HUES64 (cell line): Measurements from ENCODE around the gene ACSL6.

ENCODE experiments used
- H3K27ac ChIP-seq: 2 replicates; pipeline ENCODE4 v1.7.0; 2013; ENCODE audit warnings: low read depth, low read length, inconsistent platforms
- H3K27me3 ChIP-seq: 2 replicates; pipeline ENCODE4 v1.6.1; 2013; ENCODE audit warnings: mild to moderate bottlenecking, low read length; ENCODE audit not compliant: insufficient read depth
- H3K36me3 ChIP-seq: 2 replicates; pipeline ENCODE4 v1.6.1; 2013; ENCODE audit warnings: mild to moderate bottlenecking, low read length; ENCODE audit not compliant: insufficient read depth
- H3K4me1 ChIP-seq: 2 replicates; pipeline ENCODE4 v1.6.1; 2013; ENCODE audit warnings: mild to moderate bottlenecking, low read length, moderate library complexity; ENCODE audit not compliant: insufficient read depth
- H3K4me3 ChIP-seq: 2 replicates; pipeline ENCODE4 v1.5.1; 2013; ENCODE audit warnings: mild to moderate bottlenecking, low read length, moderate library complexity
- H3K9ac ChIP-seq: 2 replicates; pipeline ENCODE4 v1.6.1; 2013; ENCODE audit warnings: mild to moderate bottlenecking, low read depth, low read length
- H3K9me3 ChIP-seq: 2 replicates; pipeline ENCODE4 v1.6.1; 2013; ENCODE audit warnings: low read depth, low read length; ENCODE audit not compliant: insufficient read depth
- WGBS: fragments of 150-250, 120-280 bp; methylation state at CpG from one replicate; pipeline ENCODE4 v1.1.7; 2013; ENCODE audit warnings: missing lambda C conversion rate; 5-methylcytosine and 5-hydroxymethylcytosine counted together

Gene ACSL6

DNA sequence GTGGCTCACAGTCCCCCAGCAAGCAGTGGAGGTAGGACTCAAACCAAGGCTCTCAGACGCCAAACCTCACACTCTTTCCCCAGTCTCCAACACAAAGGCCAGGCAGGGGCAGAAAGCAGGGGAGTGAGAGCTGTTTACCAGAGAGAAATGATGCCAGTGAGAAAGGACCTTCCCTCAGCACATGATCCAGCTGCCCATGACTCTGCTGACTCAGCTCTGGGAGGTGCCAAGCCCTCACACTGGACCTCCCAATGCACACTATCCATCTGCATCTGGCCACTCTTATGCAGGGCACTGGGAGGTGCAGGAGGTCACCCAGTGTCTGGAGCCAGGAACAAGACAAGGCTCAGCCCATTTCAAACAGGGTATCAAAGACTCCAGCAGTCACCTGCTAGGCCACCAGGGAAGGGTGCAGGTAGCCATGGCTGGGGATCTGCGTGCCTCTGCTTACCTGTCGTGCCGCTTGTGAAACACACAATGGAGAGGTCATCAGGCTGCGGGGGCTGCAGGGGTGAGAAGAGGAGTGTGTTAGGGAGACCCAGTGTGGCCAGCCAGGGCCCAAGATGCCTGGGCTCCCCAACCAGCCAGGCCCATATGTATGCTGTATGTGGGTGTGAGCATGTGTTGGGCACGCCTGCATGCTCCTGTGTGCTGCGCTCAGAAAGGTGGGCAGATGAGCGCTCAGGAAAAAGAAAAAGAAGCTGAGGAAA lies 26.3 kb downstream of the ACSL6 start:
- no peaks in the 10 kb centered on the region for H3K36me3 ChIP-seq
- no peak overlapping the region for H3K9ac ChIP-seq
- WGBS, result 97% methylated on average over 7 of the region's 8 CpGs
- no peak overlapping the region for H3K4me3 ChIP-seq
- no peak overlapping the region for H3K27ac ChIP-seq
- no peaks in the 10 kb centered on the region for H3K4me1 ChIP-seq
- H3K9me3 ChIP-seq, result no peaks in the 10 kb centered on the region
- no peaks in the 10 kb centered on the region for H3K27me3 ChIP-seq

- H3K4me1 ChIP-seq, result no peaks in the 10 kb centered on the region
- no peaks in the 10 kb centered on the region for H3K9me3 ChIP-seq
- H3K27ac ChIP-seq, result no peak overlapping the region
- H3K4me3 ChIP-seq, result no peak overlapping the region
- WGBS, result 97% methylated on average over 2 of the region's 2 CpGs
- no peak overlapping the region for H3K9ac ChIP-seq
- no peaks in the 10 kb centered on the region for H3K36me3 ChIP-seq
- no peaks in the 10 kb centered on the region for H3K27me3 ChIP-seq
Measured at GRCh38 chr5:131983244-131983771, 28.1 kb downstream of the ACSL6 start.

DNA sequence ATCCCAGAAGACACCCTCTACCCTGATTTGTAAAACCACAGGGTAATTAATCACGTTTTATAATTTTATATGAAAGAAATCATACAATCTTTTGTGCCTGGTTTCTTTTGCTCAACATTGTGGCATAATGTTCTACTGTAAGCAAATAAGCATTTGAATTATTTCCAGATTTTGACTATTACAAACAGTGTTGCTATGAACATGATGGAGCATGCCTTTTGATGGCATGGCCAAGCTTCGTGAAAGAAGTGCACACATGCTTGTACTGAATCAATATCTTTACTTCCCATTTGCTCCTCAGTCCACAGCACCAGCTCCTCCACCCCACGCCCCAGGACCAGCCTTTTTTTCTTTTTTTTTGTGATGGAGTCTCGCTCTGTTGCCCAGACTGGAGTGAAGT lies 29.9 kb downstream of the ACSL6 start:
- no peaks in the 10 kb centered on the region for H3K36me3 ChIP-seq
- no peak overlapping the region for H3K27ac ChIP-seq
- H3K4me1 ChIP-seq, result no peaks in the 10 kb centered on the region
- H3K9ac ChIP-seq, result no peak overlapping the region
- 93% methylated on average over 3 of the region's 4 CpGs for WGBS
- H3K9me3 ChIP-seq, result no peaks in the 10 kb centered on the region
- no peaks in the 10 kb centered on the region for H3K27me3 ChIP-seq
- no peak overlapping the region for H3K4me3 ChIP-seq

- 90% methylated on average over 4 of the region's 4 CpGs for WGBS
- Histone ChIP-seq H3K4me3 (no peak overlapping the region), H3K4me1 (0 out of 2 replicates have a peak, but pooled peaks cover 2% of the 10 kb centered on the region), H3K9me3 (no peaks in the 10 kb centered on the region), H3K36me3 (no peaks in the 10 kb centered on the region), H3K9ac (no peak overlapping the region), H3K27me3 (no peaks in the 10 kb centered on the region), H3K27ac (no peak overlapping the region)
Measured at GRCh38 chr5:131980696-131981095, 30.8 kb downstream of the ACSL6 start.

- H3K9me3 ChIP-seq, result no peaks in the 10 kb centered on the region
- H3K9ac ChIP-seq, result no peak overlapping the region
- H3K27me3 ChIP-seq, result no peaks in the 10 kb centered on the region
- no peak overlapping the region for H3K4me3 ChIP-seq
- H3K27ac ChIP-seq, result no peak overlapping the region
- 0 out of 2 replicates have a peak, but pooled peaks cover 10% of the 10 kb centered on the region for H3K4me1 ChIP-seq
- WGBS, result 84% methylated on average over 4 of the region's 4 CpGs
- no peaks in the 10 kb centered on the region for H3K36me3 ChIP-seq
Measured at GRCh38 chr5:131979816-131980215, 31.6 kb downstream of the ACSL6 start.

DNA sequence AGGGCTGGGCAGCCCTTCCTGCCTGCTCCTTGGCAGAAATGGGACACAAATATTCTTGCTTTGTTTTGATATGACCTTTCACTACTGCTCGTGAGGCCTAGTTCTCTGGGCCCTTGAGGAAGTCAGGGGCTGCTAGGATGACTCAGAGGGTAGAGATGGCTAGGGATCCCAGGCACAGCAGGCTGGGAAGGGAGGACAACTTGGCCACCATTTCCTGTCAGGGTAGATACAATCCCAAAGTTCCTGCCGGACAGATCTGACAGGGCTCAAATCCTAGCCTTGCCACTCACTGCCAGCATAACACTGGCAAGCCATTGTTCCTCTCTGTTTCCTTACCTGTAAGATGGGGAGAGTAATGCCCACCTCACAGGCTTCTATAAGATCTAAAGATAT lies 34.2 kb downstream of the ACSL6 start:
- Histone ChIP-seq H3K36me3 (no peaks in the 10 kb centered on the region), H3K9me3 (no peaks in the 10 kb centered on the region), H3K9ac (no peak overlapping the region), H3K4me3 (no peak overlapping the region), H3K27me3 (no peaks in the 10 kb centered on the region), H3K4me1 (0 out of 2 replicates have a peak, but pooled peaks cover 10% of the 10 kb centered on the region), H3K27ac (no peak overlapping the region)
- 91% methylated on average over 2 of the region's 2 CpGs for WGBS

GRCh38 chr5:131976414-131977211 lies 34.8 kb downstream of the ACSL6 start:
- Histone ChIP-seq H3K27ac (no peak overlapping the region), H3K27me3 (no peaks in the 10 kb centered on the region), H3K9me3 (no peaks in the 10 kb centered on the region), H3K36me3 (no peaks in the 10 kb centered on the region), H3K4me1 (0 out of 2 replicates have a peak, but pooled peaks cover 10% of the 10 kb centered on the region), H3K9ac (no peak overlapping the region), H3K4me3 (no peak overlapping the region)
- 97% methylated on average over 6 of the region's 6 CpGs for WGBS

GRCh38 chr5:131974956-131975726 lies 36.3 kb downstream of the ACSL6 start:
- Histone ChIP-seq H3K27me3 (no peaks in the 10 kb centered on the region), H3K36me3 (no peaks in the 10 kb centered on the region), H3K9ac (no peak overlapping the region), H3K4me1 (0 out of 2 replicates have a peak, but pooled peaks cover 10% of the 10 kb centered on the region), H3K4me3 (no peak overlapping the region), H3K27ac (no peak overlapping the region), H3K9me3 (no peaks in the 10 kb centered on the region)
- WGBS, result 56% methylated on average over 12 of the region's 12 CpGs

GRCh38 chr5:131974622-131974955 lies 36.9 kb downstream of the ACSL6 start:
- WGBS, result 90% methylated on average over 5 of the region's 5 CpGs
- H3K4me3 ChIP-seq, result no peak overlapping the region

GRCh38 chr5:131974016-131974415 lies 37.4 kb downstream of the ACSL6 start:
- H3K4me1 ChIP-seq, result 0 out of 2 replicates have a peak, but pooled peaks cover 10% of the 10 kb centered on the region
- H3K9me3 ChIP-seq, result no peaks in the 10 kb centered on the region
- no peaks in the 10 kb centered on the region for H3K27me3 ChIP-seq
- H3K27ac ChIP-seq, result no peak overlapping the region
- H3K4me3 ChIP-seq, result no peak overlapping the region
- 100% methylated on average over 1 of the region's 1 CpG for WGBS
- H3K36me3 ChIP-seq, result no peaks in the 10 kb centered on the region
- H3K9ac ChIP-seq, result no peak overlapping the region

More at GRCh38 chr5:131974622-131974955, 36.9 kb downstream of the ACSL6 start:
- Histone ChIP-seq H3K36me3 (no peaks in the 10 kb centered on the region), H3K9ac (no peak overlapping the region), H3K27ac (no peak overlapping the region), H3K9me3 (no peaks in the 10 kb centered on the region), H3K27me3 (no peaks in the 10 kb centered on the region), H3K4me1 (0 out of 2 replicates have a peak, but pooled peaks cover 10% of the 10 kb centered on the region)
